Mesenchymal stem cell (in vitro differentiated cells and primary cell): ENCODE data around the gene SLC9A3.
A peak's percentile ranks its signal among the peaks of the same experiment; 100 is the strongest.

Source experiments
- DNase-seq: peaks from one replicate; pipeline ENCODE4 v3.0.0-alpha.2; 2013
- H2AFZ ChIP-seq: one replicate; pipeline ENCODE4 v1.6.1; 2013; ENCODE audit warnings: low read depth, mild to moderate bottlenecking, control low read depth, inconsistent platforms, low read length, moderate library complexity
- H2AK5ac ChIP-seq: 2 replicates; pipeline ENCODE4 v1.6.1; 2013; ENCODE audit warnings: low read length, moderate library complexity, mild to moderate bottlenecking, inconsistent platforms; ENCODE audit not compliant: severe bottlenecking
- H2BK120ac ChIP-seq: one replicate; pipeline ENCODE4 v1.6.1; 2013; ENCODE audit warnings: low read depth, mild to moderate bottlenecking, inconsistent platforms, low read length, moderate library complexity
- H2BK12ac ChIP-seq, 2 experiments: one replicate each; pipeline ENCODE4 v1.6.1; 2013; ENCODE audit warnings: inconsistent platforms in 2 of 2, low read length in 2 of 2, mild to moderate bottlenecking in 2 of 2, moderate library complexity in 2 of 2, control low read depth in 1 of 2
- H2BK15ac ChIP-seq: one replicate; pipeline ENCODE4 v1.6.1; 2013; ENCODE audit warnings: mild to moderate bottlenecking, low read depth, inconsistent platforms; ENCODE audit not compliant: poor library complexity, severe bottlenecking
- H2BK5ac ChIP-seq: 2 replicates; pipeline ENCODE4 v1.6.1; 2013; ENCODE audit warnings: low read depth, mild to moderate bottlenecking, low read length, control low read depth, inconsistent platforms; ENCODE audit not compliant: poor library complexity, severe bottlenecking
- H3K14ac ChIP-seq, 2 experiments: one replicate each; pipeline ENCODE4 v1.6.1; 2013; ENCODE audit warnings: inconsistent platforms in 2 of 2, low read length in 2 of 2, control low read depth in 1 of 2, mild to moderate bottlenecking in 1 of 2, moderate library complexity in 1 of 2
- H3K18ac ChIP-seq, 2 experiments: one replicate each; pipeline ENCODE4 v1.6.1; 2013; ENCODE audit warnings: inconsistent platforms in 2 of 2, low read length in 2 of 2, control low read depth in 1 of 2, low read depth in 1 of 2, mild to moderate bottlenecking in 1 of 2
- H3K23ac ChIP-seq, 2 experiments: one replicate each; pipeline ENCODE4 v1.6.1; 2013; ENCODE audit warnings: inconsistent platforms in 2 of 2, low read length in 2 of 2, mild to moderate bottlenecking in 2 of 2, moderate library complexity in 2 of 2, control low read depth in 1 of 2
- H3K27ac ChIP-seq: 2 replicates; pipeline ENCODE4 v1.5.1; 2013; ENCODE audit warnings: mild to moderate bottlenecking, moderate library complexity, low read length, control low read depth, inconsistent platforms; ENCODE audit not compliant: poor library complexity, severe bottlenecking
- H3K27me3 ChIP-seq, 2 experiments: 2 replicates each; pipeline versions ENCODE4 v1.6.1 to v1.7.0; 2013; ENCODE audit warnings: low read length in 2 of 2, mild to moderate bottlenecking in 2 of 2, moderate library complexity in 2 of 2, control low read depth in 1 of 2, inconsistent platforms in 1 of 2; ENCODE audit not compliant: control insufficient read depth in 1 of 2, insufficient read depth in 1 of 2
- H3K36me3 ChIP-seq, 2 experiments: 2 replicates each; pipeline versions ENCODE4 v1.6.1 to v1.7.0; 2013; ENCODE audit warnings: low read length in 2 of 2, control low read depth in 1 of 2, inconsistent platforms in 1 of 2, low read depth in 1 of 2, mild to moderate bottlenecking in 1 of 2; ENCODE audit not compliant: insufficient read depth in 2 of 2, control insufficient read depth in 1 of 2
- H3K4ac ChIP-seq, 2 experiments: one replicate each; pipeline ENCODE4 v1.6.1; 2013; ENCODE audit warnings: inconsistent platforms in 2 of 2, low read length in 2 of 2, mild to moderate bottlenecking in 2 of 2, moderate library complexity in 2 of 2, control low read depth in 1 of 2, low read depth in 1 of 2
- H3K4me1 ChIP-seq: 2 replicates; pipeline ENCODE4 v1.6.1; 2013; ENCODE audit warnings: low read depth, low read length, control low read depth; ENCODE audit not compliant: control insufficient read depth, insufficient read depth
- H3K4me2 ChIP-seq: 2 replicates; pipeline ENCODE4 v1.6.1; 2013; ENCODE audit warnings: low read length, mild to moderate bottlenecking, inconsistent platforms; ENCODE audit not compliant: poor library complexity, severe bottlenecking
- H3K4me3 ChIP-seq, 2 experiments: 2 replicates each; pipeline versions ENCODE4 v1.5.1 to v1.7.0; 2013; ENCODE audit warnings: low read length in 2 of 2, mild to moderate bottlenecking in 2 of 2, control low read depth in 1 of 2, low read depth in 1 of 2; ENCODE audit not compliant: insufficient read depth in 1 of 2
- H3K79me1 ChIP-seq: replicated peaks from 2 replicates; pipeline ENCODE4 v1.6.1; 2013; ENCODE audit warnings: mild to moderate bottlenecking, control low read depth, low read length, inconsistent platforms; ENCODE audit not compliant: poor library complexity, severe bottlenecking
- H3K9ac ChIP-seq: 2 replicates; pipeline ENCODE4 v1.7.0; 2013; ENCODE audit warnings: mild to moderate bottlenecking, low read length, moderate library complexity
- H3K9me3 ChIP-seq: 2 replicates; pipeline ENCODE4 v1.7.0; 2013; ENCODE audit warnings: mild to moderate bottlenecking, low read length; ENCODE audit not compliant: control insufficient read depth
- H4K8ac ChIP-seq: one replicate; pipeline ENCODE4 v1.6.1; 2013; ENCODE audit warnings: inconsistent platforms, mild to moderate bottlenecking, low read length, moderate library complexity
- H4K91ac ChIP-seq: one replicate; pipeline ENCODE4 v1.6.1; 2013; ENCODE audit warnings: mild to moderate bottlenecking, low read length, inconsistent platforms
- WGBS: methylation state at CpG from one replicate; pipeline ENCODE4 v1.1.7; 2013; ENCODE audit warnings: mixed read lengths; 5-methylcytosine and 5-hydroxymethylcytosine counted together

SLC9A3 gene

DNA sequence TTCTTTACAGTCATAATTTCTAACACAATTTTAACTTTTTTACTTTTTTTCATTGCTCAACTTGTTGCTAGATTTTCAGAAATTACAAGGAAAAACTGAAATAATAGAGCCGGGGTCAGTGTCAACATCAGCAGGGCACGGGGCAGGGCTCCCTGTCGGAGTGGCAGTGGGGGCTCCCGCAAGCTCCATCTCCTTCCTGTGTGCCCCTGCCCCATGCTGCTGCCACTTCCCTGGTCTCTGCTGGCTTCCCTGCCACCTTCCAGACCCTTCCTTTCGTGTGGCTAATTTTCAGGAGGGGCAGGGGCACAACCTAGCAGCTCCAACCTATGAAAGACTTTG lies 82.3 kb downstream of the SLC9A3 start:
- peaks cover 11 to 18% of the 10 kb centered on the region in 2 experiments for H3K36me3 ChIP-seq
- H2BK12ac ChIP-seq: peak overlapping the region in 1 of 2 experiments; percentile 78
- H3K4me1 ChIP-seq: peaks cover 20% of the 10 kb centered on the region
- H2BK15ac ChIP-seq: no peak overlapping the region
- H3K14ac ChIP-seq: peak overlapping the region in 1 of 2 experiments; percentile 76
- no peak overlapping the region for H3K27ac ChIP-seq
- WGBS: 86% methylated on average over 5 of the region's 5 CpGs
- H2BK120ac ChIP-seq: no peak overlapping the region
- no peak overlapping the region for H4K91ac ChIP-seq
- DNase-seq: no peak
- peak overlapping the region; percentile 79 to 93 for H3K4ac ChIP-seq
- H2BK5ac ChIP-seq: no peak overlapping the region
- H3K18ac ChIP-seq: peak overlapping the region in 1 of 2 experiments; percentile 69
- H3K4me2 ChIP-seq: peak overlapping the region; percentile 98
- peak overlapping the region; percentile 11 for H2AK5ac ChIP-seq
- H3K23ac ChIP-seq: no peak overlapping the region
- H3K9ac ChIP-seq: peak overlapping the region; percentile 92
- H3K9me3 ChIP-seq: no peaks in the 10 kb centered on the region
- H3K27me3 ChIP-seq: no peaks in the 10 kb centered on the region
- H3K79me1 ChIP-seq: peaks cover 27% of the 10 kb centered on the region
- H4K8ac ChIP-seq: no peak overlapping the region
- peak overlapping the region; percentile 93 to 99 for H3K4me3 ChIP-seq
- no peak overlapping the region for H2AFZ ChIP-seq

DNA sequence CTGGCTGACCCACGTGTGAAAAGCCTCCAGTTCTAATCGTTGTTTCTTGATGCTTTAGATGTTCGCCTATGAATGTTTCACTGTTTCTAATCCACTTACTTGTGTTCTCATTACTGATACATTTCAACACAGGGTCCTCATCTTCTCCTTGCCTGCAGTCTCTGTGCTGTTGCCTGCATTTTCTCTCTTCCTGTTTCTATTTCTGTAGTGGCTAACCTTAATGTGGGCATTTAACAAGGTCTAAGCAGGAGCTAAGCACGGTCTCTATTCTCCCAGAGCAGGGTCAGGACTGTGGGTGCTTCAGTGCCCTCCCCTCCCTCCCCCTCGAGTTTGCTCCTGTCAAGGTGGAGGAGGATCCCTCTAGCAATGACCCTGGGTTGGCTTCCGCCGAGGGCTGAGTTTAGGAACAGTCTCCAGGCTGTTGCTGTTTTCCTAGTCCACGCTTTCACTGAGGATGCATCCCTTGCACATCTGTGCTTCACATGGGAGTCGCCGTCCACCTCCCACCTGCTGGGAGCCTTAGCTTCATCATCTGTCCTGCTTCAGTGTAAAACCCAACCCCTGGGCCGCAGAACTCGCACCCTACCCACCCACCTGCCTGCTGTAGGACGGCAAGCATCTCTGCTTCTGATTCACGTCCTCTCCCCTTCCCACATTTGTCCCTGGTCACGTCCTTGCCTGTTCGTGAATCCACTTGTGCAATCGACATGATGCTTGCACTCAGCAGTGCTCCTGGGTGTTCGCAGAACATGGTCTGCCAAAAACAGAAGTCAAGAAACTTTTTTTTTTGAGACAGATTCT lies 83.6 kb downstream of the SLC9A3 start:
- Histone ChIP-seq H3K4me2 (no peak overlapping the region), H3K27ac (no peak overlapping the region), H3K18ac (no peak overlapping the region), H2AK5ac (no peak overlapping the region), H2BK5ac (no peak overlapping the region), H3K4me3 (no peak overlapping the region), H4K8ac (no peak overlapping the region), H3K14ac (no peak overlapping the region), H3K9me3 (no peaks in the 10 kb centered on the region), H3K23ac (no peak overlapping the region), H3K9ac (no peak overlapping the region), H3K79me1 (peaks cover 25% of the 10 kb centered on the region), H3K4me1 (peaks cover 17% of the 10 kb centered on the region), H4K91ac (no peak overlapping the region), H3K27me3 (no peaks in the 10 kb centered on the region), H3K36me3 (peaks cover 0 to 11% of the 10 kb centered on the region in 2 experiments), H2AFZ (no peak overlapping the region), H2BK120ac (no peak overlapping the region), H2BK12ac (peak overlapping the region in 1 of 2 experiments; percentile 29), H2BK15ac (peak overlapping the region; percentile 0), H3K4ac (no peak overlapping the region)
- WGBS: 89% methylated on average over 18 of the region's 18 CpGs
- DNase-seq: no peak

DNA sequence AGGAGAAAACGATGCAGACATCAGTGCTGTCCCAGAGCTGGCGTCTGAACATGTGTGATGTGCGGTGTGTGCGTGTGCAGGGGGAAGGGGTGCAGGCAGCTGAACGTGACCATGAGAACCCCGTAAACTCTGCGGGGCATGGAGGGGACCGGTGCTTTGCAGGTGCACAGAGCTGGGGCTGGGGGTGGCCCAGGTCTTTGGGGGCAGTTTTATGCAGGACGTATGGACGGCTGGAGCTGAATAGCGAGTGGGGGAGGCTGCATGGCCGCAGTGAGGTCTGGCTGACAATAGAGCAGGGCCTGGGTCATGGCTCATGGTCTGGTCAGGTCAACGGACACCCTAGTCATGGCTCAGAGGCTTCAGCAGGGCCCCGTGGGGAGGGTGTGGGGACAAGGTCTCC lies 84.6 kb downstream of the SLC9A3 start:
- Histone ChIP-seq H3K4ac (no peak overlapping the region), H3K27ac (no peak overlapping the region), H3K4me3 (no peak overlapping the region), H2AK5ac (no peak overlapping the region), H3K4me1 (peaks cover 16% of the 10 kb centered on the region), H2BK5ac (no peak overlapping the region), H2AFZ (no peak overlapping the region), H3K36me3 (peaks cover 2 to 9% of the 10 kb centered on the region in 2 experiments), H3K18ac (no peak overlapping the region), H2BK15ac (no peak overlapping the region), H4K91ac (no peak overlapping the region), H3K4me2 (no peak overlapping the region), H2BK12ac (no peak overlapping the region), H3K9ac (no peak overlapping the region), H3K14ac (no peak overlapping the region), H3K27me3 (no peaks in the 10 kb centered on the region), H3K79me1 (peaks cover 19% of the 10 kb centered on the region), H4K8ac (no peak overlapping the region), H3K9me3 (no peaks in the 10 kb centered on the region), H2BK120ac (no peak overlapping the region), H3K23ac (no peak overlapping the region)
- DNase-seq: no peak
- WGBS: 85% methylated on average over 14 of the region's 14 CpGs

DNA sequence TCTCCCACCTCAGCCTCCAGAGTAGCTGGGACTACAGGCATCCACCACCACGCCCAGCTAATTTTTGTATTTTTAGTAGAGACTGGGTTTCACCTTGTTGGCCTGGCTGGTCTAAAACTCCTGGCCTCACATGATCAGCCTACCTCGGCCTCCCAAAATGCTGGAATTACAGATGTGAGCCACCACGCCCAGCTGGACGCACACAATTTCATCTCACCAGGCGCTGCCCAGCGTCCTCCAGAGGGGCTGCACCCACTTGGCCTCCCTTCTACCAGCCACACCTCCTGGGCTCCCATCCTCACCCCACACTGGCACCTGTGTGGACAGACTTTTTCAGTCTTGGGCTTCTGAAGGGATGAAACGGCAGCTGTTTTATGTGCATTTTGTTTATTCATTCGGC lies 85.1 kb downstream of the SLC9A3 start:
- no peak overlapping the region for H3K14ac ChIP-seq
- no peak overlapping the region for H3K18ac ChIP-seq
- no peak overlapping the region for H3K4me2 ChIP-seq
- H3K4ac ChIP-seq: no peak overlapping the region
- no peak overlapping the region for H2AFZ ChIP-seq
- WGBS: 94% methylated on average over 8 of the region's 8 CpGs
- no peak overlapping the region for H2BK120ac ChIP-seq
- H3K79me1 ChIP-seq: peaks cover 17% of the 10 kb centered on the region
- H3K9me3 ChIP-seq: no peaks in the 10 kb centered on the region
- H3K36me3 ChIP-seq: peaks cover 6 to 12% of the 10 kb centered on the region in 2 experiments
- no peak overlapping the region for H3K27ac ChIP-seq
- no peak overlapping the region for H2AK5ac ChIP-seq
- H4K8ac ChIP-seq: no peak overlapping the region
- H3K4me3 ChIP-seq: no peak overlapping the region
- no peak for DNase-seq
- H2BK12ac ChIP-seq: no peak overlapping the region
- no peak overlapping the region for H2BK15ac ChIP-seq
- H3K4me1 ChIP-seq: peaks cover 19% of the 10 kb centered on the region
- no peak overlapping the region for H2BK5ac ChIP-seq
- no peak overlapping the region for H3K9ac ChIP-seq
- H4K91ac ChIP-seq: no peak overlapping the region
- H3K23ac ChIP-seq: no peak overlapping the region
- no peaks in the 10 kb centered on the region for H3K27me3 ChIP-seq
